HL-60 (cell line): ENCODE data around the gene ROGDI.
A peak's percentile ranks its signal among the peaks of the same experiment; 100 is the strongest.

ENCODE experiments used
- DNase-seq, 2 experiments: peaks; one replicate each; pipeline ENCODE4 v3.0.0-alpha.2; 2010 to 2020; ENCODE audit warnings: low read depth in 1 of 2, low spot score in 1 of 2
- H3K27ac ChIP-seq: fragments of 250-450 bp; sonication (Bioruptor Pico); replicated peaks from 2 replicates; pipeline ENCODE4 v1.5.1; 2020; ENCODE audit warnings: mild to moderate bottlenecking, moderate library complexity
- H3K27me3 ChIP-seq: fragments of 250-450 bp; sonication (Bioruptor Pico); 2 replicates; pipeline ENCODE4 v1.5.1; 2021; ENCODE audit warnings: mild to moderate bottlenecking, moderate library complexity; ENCODE audit not compliant: insufficient read depth, poor library complexity, severe bottlenecking
- H3K4me3 ChIP-seq: replicated peaks from 2 replicates; pipeline ENCODE4 v1.5.1; 2011; ENCODE audit warnings: mild to moderate bottlenecking, control low read depth, low read length; ENCODE audit not compliant: insufficient read depth
- CTCF ChIP-seq: IDR thresholded peaks from one replicate; pipeline ENCODE4 v1.5.1; 2011; ENCODE audit warnings: low read length, control low read depth, inconsistent platforms; ENCODE audit not compliant: insufficient read depth
- GABPA ChIP-seq: IDR thresholded peaks from 2 replicates; pipeline ENCODE4 v1.6.1; 2012; ENCODE audit warnings: low read depth
- POLR2AphosphoS5 ChIP-seq: IDR thresholded peaks from 2 replicates; pipeline ENCODE4 v1.6.1; 2012; ENCODE audit warnings: low read depth
- REST ChIP-seq: IDR thresholded peaks from 2 replicates; pipeline ENCODE4 v1.6.1; 2012; ENCODE audit warnings: low read depth; ENCODE audit not compliant: insufficient replicate concordance
- SPI1 ChIP-seq: IDR thresholded peaks from 2 replicates; pipeline ENCODE4 v1.6.1; 2012; ENCODE audit warnings: low read depth, mild to moderate bottlenecking, borderline replicate concordance

The ROGDI gene

GRCh38 chr16:4802659-4803287 lies 340 bp upstream of the ROGDI start:
- TF ChIP-seq POLR2AphosphoS5 (peak; percentile 55; the same call in 1 of the 2 replicates), REST (no peak)
- peak; percentile 80 to 94 for DNase-seq
- Histone ChIP-seq H3K27me3 (no peaks in the 10 kb centered on the region), H3K4me3 (peak overlapping the region; percentile 71), H3K27ac (peak overlapping the region; percentile 85)

- Histone ChIP-seq H3K4me3 (peak overlapping the region; percentile 71), H3K27ac (peak overlapping the region; percentile 81), H3K27me3 (no peaks in the 10 kb centered on the region)
- TF ChIP-seq POLR2AphosphoS5 (no peak), GABPA (no peak), SPI1 (no peak), CTCF (no peak), REST (no peak)
- no peak for DNase-seq
Observed at GRCh38 chr16:4801051-4801961, 1.1 kb downstream of the ROGDI start.

- H3K27me3 ChIP-seq = no peaks in the 10 kb centered on the region
- H3K27ac ChIP-seq = peak overlapping the region; percentile 81
- peak; percentile 88 to 94 for DNase-seq
- H3K4me3 ChIP-seq = peak overlapping the region; percentile 71
- TF ChIP-seq CTCF = no peak
- TF ChIP-seq REST = peak; percentile 27
- TF ChIP-seq GABPA = peak; percentile 82
- peak; percentile 66; the same call in 1 of the 2 replicates for TF ChIP-seq POLR2AphosphoS5
- TF ChIP-seq SPI1 = peak; percentile 87
Observed at GRCh38 chr16:4800290-4801041, 2.0 kb downstream of the ROGDI start.
